ENCODE results near the gene ZC3H14.

DNA sequence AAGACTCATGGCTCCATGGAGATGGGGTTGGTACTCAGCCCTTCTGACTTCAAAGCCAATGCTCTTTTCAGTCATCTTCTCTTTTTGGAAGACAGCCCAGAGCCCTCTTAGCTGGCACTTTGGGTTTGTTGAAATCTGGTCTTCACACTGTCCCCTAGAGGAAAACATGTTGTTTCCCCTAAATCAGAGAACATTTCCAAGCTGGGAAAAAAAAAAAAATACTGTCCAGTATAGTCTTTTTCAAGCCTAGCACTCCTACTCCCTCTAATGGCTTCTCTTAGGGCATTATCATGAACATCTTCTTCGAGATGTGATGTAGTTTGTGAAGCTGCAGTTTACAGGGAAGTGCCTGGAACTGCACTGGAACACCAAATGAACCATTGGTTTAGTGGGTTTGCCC lies 3.0 kb upstream of the ZC3H14 start:
- peak; percentile 24 for TF ChIP-seq CTCF (IDR thresholded peaks at IDR 0.05; ENCODE audit: low read length)
- TF ChIP-seq EZH2 (optimal IDR thresholded peaks at IDR 0.05; ENCODE audit: low read depth, low read length), result no peak
- no peak for TF ChIP-seq EZH2phosphoT487 (IDR thresholded peaks at IDR 0.05; ENCODE audit: low read length)
